Measurements from ENCODE around the gene ETNK1.

Gene ETNK1

DNA sequence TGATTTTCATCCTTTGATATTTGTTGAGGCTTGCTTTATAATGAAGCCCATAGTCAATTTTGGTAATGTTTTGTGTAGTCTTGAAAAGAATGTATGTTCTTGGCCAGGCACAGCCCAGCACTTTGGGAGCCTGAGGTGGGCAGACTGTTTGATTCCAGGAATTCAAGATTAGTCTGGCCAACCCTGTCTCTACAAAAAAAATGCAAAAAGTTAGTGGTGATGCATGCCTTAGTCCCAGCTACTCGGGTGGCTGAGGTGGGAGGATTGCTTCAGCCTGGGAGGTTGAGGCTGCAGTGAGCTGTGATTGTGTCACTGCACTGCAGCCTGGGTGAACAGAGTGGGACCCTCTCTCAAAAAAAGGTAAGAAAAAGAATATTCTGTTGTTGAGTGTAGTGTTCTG lies 10.8 kb downstream of the ETNK1 start:
- no peak for DNase-seq (ENCODE audit: low read depth in 2 of 2)

DNA sequence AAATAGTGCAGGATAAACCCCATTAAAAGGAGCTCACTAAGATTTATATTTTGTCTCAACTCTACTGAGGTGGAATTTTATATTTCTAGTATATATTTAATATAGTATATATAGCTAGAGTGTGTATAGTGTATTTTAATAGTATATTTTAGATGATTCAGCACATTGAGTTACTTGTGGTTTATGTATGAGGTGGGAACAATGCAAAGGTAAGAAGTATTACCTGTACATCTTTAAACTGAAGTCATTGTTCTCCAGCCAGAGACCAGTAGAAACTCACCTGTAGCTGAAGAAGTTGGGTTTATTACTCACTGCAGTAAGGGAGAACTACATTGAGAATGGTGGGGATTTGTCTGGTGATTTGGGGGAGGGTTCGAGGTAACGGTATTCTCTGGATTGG lies 15.9 kb downstream of the ETNK1 start:
- DNase-seq (ENCODE audit: low read depth in 2 of 2), result no peak

DNA sequence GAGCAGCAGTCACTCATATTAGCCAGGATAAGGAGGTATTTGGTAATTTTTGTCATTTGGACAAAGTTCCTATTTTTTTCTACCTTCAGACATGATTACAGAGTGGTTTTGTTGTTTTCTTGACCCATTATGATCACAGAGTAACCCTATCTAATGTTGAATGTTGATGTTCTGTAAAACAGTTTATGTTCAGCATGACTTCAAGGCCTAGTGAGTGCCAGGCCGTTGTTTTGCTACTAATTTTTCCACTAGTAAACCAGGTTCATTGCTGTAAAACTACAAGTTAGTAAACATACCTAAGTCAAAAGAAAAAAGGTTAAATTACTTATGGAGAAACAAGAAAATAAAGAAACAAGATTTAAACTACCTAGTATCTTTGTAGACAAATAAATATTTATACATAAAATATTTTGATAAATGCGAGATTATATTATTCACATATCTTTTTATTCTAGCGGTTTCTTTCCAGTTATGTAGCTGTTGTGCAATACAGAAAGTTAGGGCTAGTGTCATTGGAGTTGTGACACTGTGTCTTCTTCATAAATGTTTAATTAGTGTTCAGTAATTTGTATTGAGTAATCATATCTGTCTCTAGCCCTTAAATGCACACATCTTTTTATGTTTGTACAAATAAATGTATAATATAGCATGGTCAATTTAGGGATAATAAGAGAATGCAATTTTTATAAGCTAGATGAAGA lies 16.5 kb downstream of the ETNK1 start:
- DNase-seq (ENCODE audit: low read depth in 2 of 2), result no peak

DNA sequence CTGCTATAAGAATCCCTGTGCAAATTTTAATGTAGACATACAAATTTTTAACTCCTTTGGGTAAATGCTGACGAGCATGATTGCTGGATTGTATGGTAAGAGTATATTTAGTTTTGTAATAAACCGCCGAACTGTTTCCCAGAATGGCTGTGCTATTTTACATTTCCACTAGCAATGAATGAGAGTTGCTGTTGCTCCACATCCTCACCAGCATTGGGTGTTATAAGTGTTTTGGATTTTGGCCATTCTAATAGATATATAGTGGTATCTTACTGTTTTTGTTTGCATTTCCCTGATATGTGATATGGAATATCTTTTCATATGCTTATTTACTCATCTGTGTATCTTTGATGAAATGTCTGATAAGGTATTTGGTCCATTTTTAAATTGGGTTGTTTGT lies 23.7 kb downstream of the ETNK1 start:
- no peak for DNase-seq (ENCODE audit: low read depth in 2 of 2)

- no peak for DNase-seq (ENCODE audit: low read depth in 2 of 2)
Measured at GRCh38 chr12:22653075-22653474, 28.1 kb downstream of the ETNK1 start.

DNA sequence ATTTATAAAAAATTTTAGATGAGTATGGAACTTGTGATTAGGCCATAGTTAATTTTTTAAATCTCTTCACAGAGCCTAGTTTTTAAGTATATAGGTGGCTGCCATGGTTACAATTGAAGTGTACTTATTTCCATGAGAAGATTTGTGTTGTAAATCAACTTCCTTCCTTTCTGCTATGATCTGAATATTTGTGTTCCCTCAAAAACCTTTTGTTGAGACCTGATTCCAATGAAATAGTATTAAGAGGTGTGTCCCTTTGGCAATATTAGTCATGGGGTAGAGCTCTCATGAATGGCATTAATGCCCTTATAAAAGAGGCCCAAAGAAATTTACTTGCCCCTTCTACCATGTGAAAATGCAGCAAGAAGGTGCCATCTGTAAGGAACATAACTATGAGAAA lies 28.8 kb downstream of the ETNK1 start:
- no peak for DNase-seq (ENCODE audit: low read depth in 2 of 2)

GRCh38 chr12:22656376-22656775 lies 31.4 kb downstream of the ETNK1 start:
- no peak for DNase-seq (ENCODE audit: low read depth in 2 of 2)

DNA sequence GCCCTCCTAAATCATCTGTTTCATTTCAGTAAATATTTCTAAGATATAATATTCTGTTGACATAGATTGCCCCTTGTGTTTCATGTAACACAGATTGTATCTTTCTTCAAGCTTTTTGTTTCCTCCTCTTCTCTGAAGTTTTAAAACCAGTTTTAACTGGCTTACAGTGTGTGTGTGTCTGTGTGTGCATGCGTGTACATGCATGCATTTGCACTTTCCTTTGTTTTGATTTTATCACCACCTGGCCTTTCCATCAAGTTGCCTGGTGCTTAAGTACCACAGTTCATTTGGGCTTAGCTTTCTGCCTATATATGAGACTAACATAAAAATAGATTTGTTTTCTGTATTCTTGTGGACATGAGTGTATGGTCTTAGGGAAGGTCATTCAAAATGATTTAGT lies 31.9 kb downstream of the ETNK1 start:
- no peak for DNase-seq (ENCODE audit: low read depth in 2 of 2)

DNA sequence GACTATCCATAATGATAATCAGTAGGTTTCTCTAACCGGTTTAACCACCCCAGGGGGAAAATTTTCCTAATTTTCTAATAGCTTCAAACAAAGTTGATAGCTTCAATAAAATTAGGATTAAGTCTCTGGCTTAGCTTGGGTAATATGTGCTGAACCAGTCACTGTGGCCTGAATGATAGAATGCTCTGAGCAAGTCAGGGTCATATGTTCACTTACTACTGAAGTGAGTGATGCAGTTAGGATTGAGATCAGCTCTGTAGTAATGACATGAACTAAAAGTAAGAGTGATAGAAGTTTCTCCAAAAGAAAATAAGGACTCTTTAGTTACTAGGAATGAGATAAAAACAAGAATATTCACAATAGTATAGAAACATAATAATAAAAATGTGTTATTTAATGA lies 32.6 kb downstream of the ETNK1 start:
- no peak for DNase-seq (ENCODE audit: low read depth in 2 of 2)

DNA sequence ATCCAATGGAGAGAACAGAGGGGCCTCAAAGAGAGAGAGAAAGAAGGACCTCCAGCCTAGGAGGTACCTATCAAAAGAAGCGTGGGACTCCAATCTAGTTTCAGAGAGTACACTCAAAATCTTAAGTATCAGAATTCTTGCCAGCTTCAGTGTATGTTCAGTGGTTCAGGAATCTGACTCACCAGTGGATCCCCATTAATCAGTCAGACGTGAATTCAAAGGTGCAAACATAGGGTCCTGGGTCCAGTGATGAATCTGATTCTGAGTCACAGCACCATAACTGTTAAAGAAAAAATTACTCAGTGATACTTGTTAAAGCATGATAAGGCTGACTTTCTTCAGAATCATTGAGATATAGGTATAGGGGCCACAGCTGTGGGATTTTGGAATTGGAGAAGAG lies 33.2 kb downstream of the ETNK1 start:
- no peak for DNase-seq (ENCODE audit: low read depth in 2 of 2)

- DNase-seq (ENCODE audit: low read depth in 2 of 2), result no peak
Measured at GRCh38 chr12:22662356-22662755, 37.4 kb downstream of the ETNK1 start.

GRCh38 chr12:22665476-22665875 lies 40.5 kb downstream of the ETNK1 start:
- DNase-seq (ENCODE audit: low read depth in 2 of 2), result no peak

- DNase-seq (ENCODE audit: low read depth in 2 of 2), result no peak
Measured at GRCh38 chr12:22667122-22667521, 42.2 kb downstream of the ETNK1 start.

DNA sequence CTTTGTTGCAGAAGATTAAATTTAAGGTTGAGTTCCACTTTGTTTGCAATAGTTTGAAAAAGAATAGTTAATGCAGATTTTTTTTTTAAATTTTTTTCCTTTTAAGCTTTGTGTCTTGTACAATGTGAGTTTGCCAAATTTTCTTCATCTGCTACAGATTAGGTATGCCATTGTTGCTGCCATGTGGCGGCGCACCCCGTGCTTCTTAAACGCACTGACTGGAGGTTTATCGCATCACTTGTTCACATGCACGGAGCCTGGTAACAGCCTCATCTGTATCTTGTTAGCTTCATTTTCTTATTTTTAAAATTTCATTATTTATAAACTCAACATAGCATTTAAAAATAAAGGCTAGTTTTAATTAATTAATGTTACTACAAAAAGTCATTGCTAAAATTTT lies 43.5 kb downstream of the ETNK1 start:
- DNase-seq (ENCODE audit: low read depth in 2 of 2), result no peak

DNA sequence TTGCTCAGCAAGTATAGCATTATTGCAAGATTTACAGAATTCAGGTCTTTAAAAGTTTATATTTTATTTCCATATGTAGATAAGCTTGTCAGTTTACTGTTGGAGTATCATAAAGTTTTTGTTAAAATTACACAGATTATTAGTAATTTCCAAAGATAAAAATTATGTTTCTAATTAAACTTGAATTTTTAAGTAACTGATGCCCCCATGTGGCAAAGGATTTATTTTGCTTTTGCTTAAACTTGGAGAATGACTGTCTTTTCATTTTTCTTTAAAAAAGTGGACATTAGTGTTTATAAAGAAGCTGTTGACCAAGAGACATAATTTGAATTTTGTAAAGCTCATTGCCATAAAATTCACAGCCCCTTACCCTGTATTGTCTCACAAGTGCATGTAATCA lies 45.8 kb downstream of the ETNK1 start:
- DNase-seq (ENCODE audit: low read depth in 2 of 2), result no peak

- no peak for DNase-seq (ENCODE audit: low read depth in 2 of 2)
Measured at GRCh38 chr12:22672951-22673350, 48.0 kb downstream of the ETNK1 start.

DNA sequence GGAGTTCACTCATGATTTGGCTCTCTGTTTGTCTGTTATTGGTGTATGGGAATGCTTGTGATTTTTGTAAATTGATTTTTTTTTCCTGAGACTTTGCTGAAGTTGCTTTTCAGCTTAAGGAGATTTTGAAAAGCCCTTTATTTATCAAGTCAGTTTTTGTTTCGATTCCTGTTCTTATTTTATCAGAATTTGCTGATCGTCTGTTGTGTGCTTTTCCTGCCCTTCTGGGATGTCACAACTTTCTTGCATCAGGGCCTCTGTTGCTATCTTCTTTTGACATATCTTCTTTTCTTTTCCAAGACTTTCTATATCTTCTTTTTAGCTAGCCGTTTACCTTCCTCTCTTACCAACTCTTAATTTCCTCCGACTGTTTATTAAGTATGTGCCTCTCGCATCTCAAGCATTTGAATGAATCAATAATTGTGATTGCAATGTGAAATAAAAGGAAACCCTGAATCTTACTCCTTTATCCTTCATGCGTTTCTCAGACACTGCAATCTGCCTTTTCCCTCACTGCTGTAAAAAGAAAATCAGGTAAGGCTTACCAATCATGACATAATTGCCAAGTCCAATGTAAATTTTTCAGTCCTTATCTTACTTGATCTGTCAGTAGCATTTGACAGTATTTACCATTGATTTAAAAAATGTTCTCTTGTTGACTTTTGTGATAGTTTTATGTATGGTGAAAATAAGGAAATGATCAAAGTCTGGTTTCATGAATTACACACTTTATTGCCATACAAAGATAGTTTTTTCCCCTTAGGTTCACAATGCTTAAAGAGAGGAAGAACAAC lies 53.0 kb downstream of the ETNK1 start:
- no peak for DNase-seq (ENCODE audit: low read depth in 2 of 2)

DNA sequence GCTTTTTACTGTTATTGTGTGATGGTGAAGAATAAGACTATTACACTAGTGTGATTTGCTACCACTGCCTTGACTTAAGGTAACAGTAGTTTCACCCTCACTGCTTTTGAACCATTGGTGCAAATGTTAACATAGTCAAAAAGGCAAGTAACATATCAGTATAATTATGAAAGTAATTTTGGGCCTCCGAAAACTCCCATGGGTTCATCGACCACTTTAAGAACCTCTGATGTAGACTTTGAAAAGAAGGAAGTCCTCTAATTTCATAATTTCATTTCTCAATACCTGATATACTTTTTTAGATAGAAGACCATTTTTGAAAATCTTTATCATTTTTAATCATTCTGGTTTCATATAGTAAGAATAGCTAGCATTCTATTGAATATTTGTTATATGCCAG lies 57.7 kb downstream of the ETNK1 start:
- DNase-seq (ENCODE audit: low read depth in 2 of 2), result no peak

DNA sequence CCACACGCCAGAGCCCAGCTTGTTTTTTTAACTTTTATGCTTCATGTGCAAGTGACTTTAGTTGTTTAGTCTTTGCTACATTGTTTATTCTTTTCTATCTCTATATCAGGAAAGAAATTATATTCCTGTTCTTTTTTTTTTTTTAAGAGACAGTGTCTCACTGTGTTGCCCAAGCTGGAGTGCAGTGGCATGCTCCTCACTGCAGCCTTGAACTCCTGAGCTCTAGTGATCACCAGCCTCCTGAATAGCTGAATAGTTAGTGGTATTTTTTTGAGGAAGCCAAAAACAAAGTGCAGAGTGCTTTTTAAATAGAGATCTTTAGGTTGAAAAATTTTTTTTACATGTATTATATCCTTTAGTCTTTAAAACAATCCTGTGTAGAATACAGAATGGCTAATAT lies 58.2 kb downstream of the ETNK1 start:
- no peak for DNase-seq (ENCODE audit: low read depth in 2 of 2)

GRCh38 chr12:22684140-22685118 lies 59.5 kb downstream of the ETNK1 start:
- no peak for DNase-seq (ENCODE audit: low read depth in 2 of 2)

GRCh38 chr12:22686193-22686592 lies 61.2 kb downstream of the ETNK1 start:
- DNase-seq (ENCODE audit: low read depth in 2 of 2), result no peak

- no peak for DNase-seq (ENCODE audit: low read depth in 2 of 2)
Measured at GRCh38 chr12:22687361-22688076, 62.5 kb downstream of the ETNK1 start.

All from stimulated activated CD8-positive, alpha-beta memory T cell treated with anti-CD3 and anti-CD28 coated beads, Interleukin-7, amount 100 ng/mL, for 1 hour (primary cell).